ENCODE results near the gene CHST5. TPM values are rescaled to one million over a fixed set of nuclear protein-coding genes. Genes with fewer than 3 reads are reported as not detected.
A peak's percentile ranks its signal among the peaks of the same experiment; 100 is the strongest.

Gene CHST5
- total and polyA plus RNA-seq, 12 donors = 0.06 to 0.68 (median 0.32) TPM; not detected in 3

GRCh38 chr16:75566040-75566757 is 30.3 kb upstream of the CHST5 start, which contains the start of gene GABARAPL2:
Gene GABARAPL2, plus strand, starts transcription at chr16:75566379. Its CDS starts 108 bp downstream, at chr16:75566487.
- Histone ChIP-seq H3K4me3 (peak within 1 kb of the TSS; percentile 63 to 100 (median 84)), H3K4me1 (replicated peaks in 1 of 2) (peaks cover 27 to 44% of the 10 kb centered on the region in 2 donors), H3K27me3 (no peaks in the 10 kb centered on the region), H3K27ac (peak within 1 kb of the TSS; percentile 27 to 80 (median 75)), H3K9me3 (replicated peaks in 1 of 3) (no peaks in the 10 kb centered on the region), H3K36me3 (replicated peaks in 1 of 2) (peaks cover 0 to 33% of the 10 kb centered on the region in 2 donors)
- 0 to 1% (median 0%) methylated on average over 12 to 69 of the region's 69 CpGs for WGBS, 4 donors
- DNase-seq = peak; percentile 67 to 89 (median 84)
- TF ChIP-seq POLR2A (IDR thresholded peaks at IDR 0.05) (peak; percentile 40 to 80), CTCF (IDR thresholded peaks at IDR 0.05) (no peak)
- intact Hi-C loops (cut with DNase I) = no loop called here

- Histone ChIP-seq H3K4me1 (replicated peaks in 1 of 2) (peaks cover 26 to 39% of the 10 kb centered on the region in 2 donors), H3K36me3 (replicated peaks in 1 of 2) (peaks cover 0 to 30% of the 10 kb centered on the region in 2 donors), H3K4me3 (peak overlapping the region; percentile 58 to 100 (median 84)), H3K27ac (peak overlapping the region in 2 of 5 donors; percentile 75 to 78), H3K27me3 (no peaks in the 10 kb centered on the region), H3K9me3 (replicated peaks in 1 of 3) (no peaks in the 10 kb centered on the region)
- no peak for TF ChIP-seq POLR2A (IDR thresholded peaks at IDR 0.05)
- no peak for TF ChIP-seq CTCF (IDR thresholded peaks at IDR 0.05)
- 19 to 22% (median 21%) methylated on average over 15 of the region's 15 CpGs for WGBS, 4 donors
- no peak for DNase-seq
- intact Hi-C loops (cut with DNase I) = no loop called here
These were observed 29.7 kb upstream of the CHST5 start for GRCh38 chr16:75565640-75566039.

GRCh38 chr16:75559564-75560372 is 23.9 kb upstream of the CHST5 start:
- intact Hi-C loops (cut with DNase I) = no loop called here
- Histone ChIP-seq H3K4me1 (replicated peaks in 1 of 2) (peaks cover 4 to 9% of the 10 kb centered on the region in 2 donors), H3K27ac (no peak overlapping the region), H3K9me3 (replicated peaks in 1 of 3) (no peaks in the 10 kb centered on the region), H3K36me3 (replicated peaks in 1 of 2) (no peaks in the 10 kb centered on the region), H3K27me3 (no peaks in the 10 kb centered on the region), H3K4me3 (no peak overlapping the region)
- WGBS, 4 donors = 51 to 53% (median 52%) methylated on average over 10 of the region's 10 CpGs
- no peak for DNase-seq
- TF ChIP-seq CTCF (IDR thresholded peaks at IDR 0.05) = no peak

DNA sequence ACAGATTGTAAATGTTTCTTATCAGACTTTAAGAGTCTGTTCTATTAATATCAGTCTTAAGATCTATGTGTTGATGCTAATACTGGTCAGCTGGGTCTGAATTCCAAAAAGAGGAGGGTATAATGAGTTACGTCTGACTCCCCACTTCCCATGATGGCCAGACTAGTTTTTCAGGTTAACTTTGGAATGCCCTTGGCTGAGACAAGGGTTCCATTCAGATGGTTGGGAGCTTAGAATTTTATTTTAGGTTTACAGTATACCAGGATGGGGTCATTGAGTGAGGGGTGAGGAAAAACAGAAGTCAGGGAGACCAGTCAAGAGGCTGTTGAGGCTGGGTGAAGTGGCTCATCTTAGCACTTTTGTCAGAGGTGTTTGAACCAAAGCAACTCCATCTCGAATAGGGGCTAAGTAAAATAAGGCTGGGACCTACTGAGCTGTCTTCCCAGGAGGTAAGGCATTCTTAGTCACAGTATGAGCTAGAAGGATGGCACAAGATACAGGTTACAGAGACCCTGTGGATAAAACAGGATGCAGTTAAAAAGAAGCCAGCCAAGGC is 23.0 kb upstream of the CHST5 start:
- WGBS, 4 donors = 67 to 83% (median 75%) methylated on average over 2 of the region's 2 CpGs
- intact Hi-C loops (cut with DNase I) = no loop called here

More for the DNA sequence above, 23.0 kb upstream of the CHST5 start:
- no peak overlapping the region for H3K27ac ChIP-seq
- H3K27me3 ChIP-seq = no peaks in the 10 kb centered on the region
- no peaks in the 10 kb centered on the region for H3K9me3 ChIP-seq (replicated peaks in 1 of 3)
- H3K4me3 ChIP-seq = no peak overlapping the region
- H3K36me3 ChIP-seq (replicated peaks in 1 of 2) = no peaks in the 10 kb centered on the region
- no peak for TF ChIP-seq POLR2A (IDR thresholded peaks at IDR 0.05)
- TF ChIP-seq CTCF (IDR thresholded peaks at IDR 0.05) = no peak
- H3K4me1 ChIP-seq (replicated peaks in 1 of 2) = peaks cover 4 to 14% of the 10 kb centered on the region in 2 donors
- DNase-seq = no peak

Data from adrenal gland (tissue), 12 donors.